IMR-90 (cell line): ENCODE measurements around the gene LRRC2. TPM values are rescaled to one million over a fixed set of nuclear protein-coding genes. Genes with fewer than 3 reads are reported as not detected.

Source experiments
- ATAC-seq: fragments of 200-7000 bp; cut with Tn5 transposase; 2 replicates; pipeline ENCODE4 v1.9.1; 2020; ENCODE audit warnings: low read depth, mild to moderate bottlenecking, moderate library complexity
- BruUV-seq: library from RNA; stranded (reverse); fragments of 400-500 nt; replicated peaks from 2 replicates; lab custom pipeline; 2021; lab: Mats Ljungman, UMichigan
- CTCF ChIA-PET: fragments of 300-600 bp; formaldehyde crosslinking; extraction: SDS; loops from one replicate; lab custom pipeline; 2021; ENCODE audit warnings: antibody characterized with exemption; lab: Yijun Ruan, JAX
- POLR2A ChIA-PET: fragments of 300-600 bp; sonication (Branson Sonifier 250); formaldehyde crosslinking; loops from one replicate; lab custom pipeline; 2022; ENCODE audit warnings: antibody characterized with exemption; ENCODE audit not compliant: unreplicated experiment; lab: Charles Lee
- DNase-seq: peaks from one replicate; pipeline ENCODE4 v3.0.0; 2013
- H2AFZ ChIP-seq: replicated peaks from 2 replicates; pipeline ENCODE3; 2013; ENCODE audit warnings: low read length, mild to moderate bottlenecking; ENCODE audit not compliant: poor library complexity
- H2AK5ac ChIP-seq: 2 replicates; pipeline ENCODE4 v1.6.1; 2013; ENCODE audit warnings: low read depth, low read length, inconsistent platforms
- H2AK9ac ChIP-seq: replicated peaks from 2 replicates; pipeline ENCODE3; 2013; ENCODE audit warnings: mild to moderate bottlenecking, low read depth, low read length, moderate library complexity; ENCODE audit not compliant: poor library complexity
- H2BK120ac ChIP-seq: 2 replicates; pipeline ENCODE4 v1.6.1; 2013; ENCODE audit warnings: low read depth, low read length, inconsistent platforms
- H2BK15ac ChIP-seq: 3 replicates; pipeline ENCODE4 v1.6.1; 2013; ENCODE audit warnings: low read depth, low read length, inconsistent platforms
- H2BK20ac ChIP-seq: 2 replicates; pipeline ENCODE4 v1.6.1; 2013; ENCODE audit warnings: low read depth, mild to moderate bottlenecking, inconsistent platforms, low read length, moderate library complexity
- H2BK5ac ChIP-seq: 2 replicates; pipeline ENCODE4 v1.6.1; 2013; ENCODE audit warnings: mild to moderate bottlenecking, low read depth, low read length, inconsistent platforms; ENCODE audit not compliant: poor library complexity, severe bottlenecking
- H3K14ac ChIP-seq: replicated peaks from 2 replicates; pipeline ENCODE4 v1.6.1; 2013; ENCODE audit warnings: low read depth, low read length, inconsistent platforms
- H3K18ac ChIP-seq: 2 replicates; pipeline ENCODE4 v1.6.1; 2013; ENCODE audit warnings: low read depth, low read length, control low read depth
- H3K23ac ChIP-seq: 2 replicates; pipeline ENCODE4 v1.6.1; 2013; ENCODE audit warnings: low read depth, low read length, inconsistent platforms
- H3K27ac ChIP-seq: 2 replicates; pipeline ENCODE4 v1.5.1; 2013; ENCODE audit warnings: mild to moderate bottlenecking, control low read depth, low read length; ENCODE audit not compliant: insufficient read depth
- H3K27me3 ChIP-seq: 2 replicates; pipeline ENCODE4 v1.6.1; 2013; ENCODE audit warnings: low read length; ENCODE audit not compliant: control insufficient read depth, insufficient read depth
- H3K36me3 ChIP-seq: 2 replicates; pipeline ENCODE4 v1.6.1; 2013; ENCODE audit warnings: low read length, mixed read lengths; ENCODE audit not compliant: control insufficient read depth, insufficient read depth
- H3K4ac ChIP-seq: 2 replicates; pipeline ENCODE4 v1.6.1; 2013; ENCODE audit warnings: low read depth, low read length, inconsistent platforms
- H3K4me1 ChIP-seq: 2 replicates; pipeline ENCODE4 v1.6.1; 2013; ENCODE audit warnings: low read length, mixed read lengths; ENCODE audit not compliant: control insufficient read depth, insufficient read depth
- H3K4me2 ChIP-seq: 2 replicates; pipeline ENCODE4 v1.6.1; 2013; ENCODE audit warnings: low read depth, mild to moderate bottlenecking, control low read depth, low read length, moderate library complexity
- H3K4me3 ChIP-seq: 2 replicates; pipeline ENCODE4 v1.5.1; 2013; ENCODE audit warnings: low read depth, mild to moderate bottlenecking, control low read depth, low read length, moderate library complexity; ENCODE audit not compliant: insufficient read depth
- H3K56ac ChIP-seq: 2 replicates; pipeline ENCODE4 v1.6.1; 2013; ENCODE audit warnings: low read length, inconsistent platforms; ENCODE audit not compliant: insufficient read depth; ENCODE audit errors: extremely low read depth
- H3K79me1 ChIP-seq, 2 experiments: 2 replicates each; pipeline ENCODE4 v1.6.1; 2013; ENCODE audit warnings: low read length in 2 of 2, inconsistent platforms in 1 of 2, low read depth in 1 of 2
- H3K9ac ChIP-seq: 2 replicates; pipeline ENCODE4 v1.6.1; 2013; ENCODE audit warnings: low read depth, low read length, control low read depth
- H3K9me1 ChIP-seq: 2 replicates; pipeline ENCODE4 v1.6.1; 2013; ENCODE audit warnings: low read length, inconsistent platforms; ENCODE audit not compliant: insufficient read depth
- H3K9me3 ChIP-seq: 2 replicates; pipeline ENCODE4 v1.6.1; 2013; ENCODE audit warnings: low read length; ENCODE audit not compliant: control insufficient read depth, insufficient read depth
- H4K20me1 ChIP-seq: 2 replicates; pipeline ENCODE4 v1.6.1; 2013; ENCODE audit warnings: low read length, inconsistent platforms; ENCODE audit not compliant: insufficient read depth
- H4K5ac ChIP-seq: 2 replicates; pipeline ENCODE4 v1.6.1; 2013; ENCODE audit warnings: mild to moderate bottlenecking, low read depth, low read length, control low read depth
- H4K8ac ChIP-seq, 2 experiments: 2 replicates each; pipeline ENCODE4 v1.6.1; 2013; ENCODE audit warnings: low read depth in 2 of 2, low read length in 2 of 2, control low read depth in 1 of 2, inconsistent platforms in 1 of 2
- H4K91ac ChIP-seq: 2 replicates; pipeline ENCODE4 v1.6.1; 2013; ENCODE audit warnings: low read depth, low read length, inconsistent platforms; ENCODE audit not compliant: insufficient read depth
- BHLHE40 ChIP-seq: fragments of 150-350 bp; IDR thresholded peaks from 2 replicates; pipeline ENCODE4 v1.6.1; 2016; ENCODE audit warnings: mild to moderate bottlenecking, low read depth, low read length
- CEBPB ChIP-seq: IDR thresholded peaks from 2 replicates; pipeline ENCODE4 v1.6.1; 2012; ENCODE audit warnings: low read depth, low read length, improper control_type of control experiment
- CHD1 ChIP-seq: IDR thresholded peaks from 2 replicates; pipeline ENCODE4 v1.6.1; 2012; ENCODE audit warnings: low read depth, low read length, improper control_type of control experiment
- CTCF ChIP-seq: conservative IDR thresholded peaks from 2 replicates; pipeline ENCODE4 v1.5.1; 2012; ENCODE audit warnings: mild to moderate bottlenecking, low read depth, low read length, improper control_type of control experiment
- ELK1 ChIP-seq: fragments of 150-350 bp; IDR thresholded peaks from 2 replicates; pipeline ENCODE4 v1.6.1; 2016; ENCODE audit warnings: low read depth, mild to moderate bottlenecking, low read length, moderate library complexity, borderline replicate concordance
- FOS ChIP-seq: fragments of 150-350 bp; IDR thresholded peaks from 2 replicates; pipeline ENCODE4 v1.6.1; 2016; ENCODE audit warnings: low read depth, low read length
- MAFK ChIP-seq: IDR thresholded peaks from 2 replicates; pipeline ENCODE4 v1.6.1; 2012; ENCODE audit warnings: low read depth, low read length, improper control_type of control experiment
- MAZ ChIP-seq: IDR thresholded peaks from 2 replicates; pipeline ENCODE4 v1.6.1; 2012; ENCODE audit warnings: low read depth, mild to moderate bottlenecking, low read length, improper control_type of control experiment, moderate library complexity, borderline replicate concordance
- MXI1 ChIP-seq: IDR thresholded peaks from 2 replicates; pipeline ENCODE4 v1.6.1; 2012; ENCODE audit warnings: low read depth, mild to moderate bottlenecking, low read length, moderate library complexity, borderline replicate concordance
- NFE2L2 ChIP-seq: fragments of 150-350 bp; IDR thresholded peaks from 2 replicates; pipeline ENCODE4 v1.6.1; 2016; ENCODE audit warnings: low read depth, mild to moderate bottlenecking, low read length
- POLR2A ChIP-seq: IDR thresholded peaks from 2 replicates; pipeline ENCODE4 v1.6.1; 2012; ENCODE audit warnings: mild to moderate bottlenecking, low read depth, low read length
- RAD21 ChIP-seq: IDR thresholded peaks from 2 replicates; pipeline ENCODE4 v1.6.1; 2012; ENCODE audit warnings: low read length, improper control_type of control experiment
- RCOR1 ChIP-seq: IDR thresholded peaks from 2 replicates; pipeline ENCODE4 v1.6.1; 2012; ENCODE audit warnings: mild to moderate bottlenecking, low read length, improper control_type of control experiment; ENCODE audit not compliant: insufficient replicate concordance
- RFX5 ChIP-seq: IDR thresholded peaks from 2 replicates; pipeline ENCODE4 v1.8.0; 2012; ENCODE audit warnings: low read depth, mild to moderate bottlenecking, low read length, moderate library complexity
- SMC3 ChIP-seq: fragments of 150-350 bp; IDR thresholded peaks from 2 replicates; pipeline ENCODE4 v1.6.1; 2016; ENCODE audit warnings: low read depth, mild to moderate bottlenecking, antibody characterized with exemption, low read length, moderate library complexity
- USF2 ChIP-seq: fragments of 150-350 bp; IDR thresholded peaks from 2 replicates; pipeline ENCODE4 v1.6.1; 2017; ENCODE audit warnings: mild to moderate bottlenecking, antibody characterized with exemption, low read length, low read depth
- WGBS, 2 experiments: methylation state at CpG; one replicate each; pipeline versions ENCODE4 v1.1.5 to v1.1.7; 2013; ENCODE audit warnings: missing lambda C conversion rate in 2 of 2; ENCODE audit not compliant: insufficient read length in 1 of 2; ENCODE audit errors: extremely low coverage in 2 of 2; 5-methylcytosine and 5-hydroxymethylcytosine counted together
- dilution Hi-C: fragments of 300-500 bp; cut with HindIII; formaldehyde crosslinking; loops from one replicate; pipeline ENCODE4 v1.14.3; 2018; ENCODE audit warnings: low sequenced_read_pairs; ENCODE audit not compliant: unreplicated experiment
- in situ Hi-C: fragments of 300-500 bp; cut with MboI; formaldehyde crosslinking; loops from 3 replicates; pipeline ENCODE4 v1.14.3; 2019; ENCODE audit warnings: low sequenced_read_pairs, inconsistent platforms, mixed read lengths
- intact Hi-C: fragments of 100-400 bp; cut with micrococcal nuclease; formaldehyde crosslinking; loops from 2 replicates; pipeline ENCODE4 v1.10.0; 2022
- polyA plus RNA-seq, 3 experiments: library from polyadenylated mRNA; depleted of rRNA; stranded (reverse); fragments of >200 nt; gene quantifications; 2 replicates each; pipeline ENCODE4 v1.2.3, GENCODE V29; 2012; ENCODE audit warnings: low replicate concordance in 1 of 3
- total RNA-seq: library from RNA; depleted of rRNA; stranded (reverse); fragments of >200 nt; gene quantifications from 2 replicates; pipeline ENCODE4 v1.2.3, GENCODE V29; 2012

Gene LRRC2
- total and polyA plus RNA-seq, 2 of the 4 experiments (the other 2 are of a cell fraction), result 2.9 to 4.1 TPM

- Histone ChIP-seq H2BK20ac (no peak overlapping the region), H4K5ac (no peak overlapping the region), H3K9me1 (no peaks in the 10 kb centered on the region), H2BK120ac (no peak overlapping the region), H4K91ac (no peak overlapping the region), H2BK15ac (no peak overlapping the region), H3K27ac (no peak overlapping the region), H3K27me3 (peaks cover 57% of the 10 kb centered on the region), H3K9me3 (peaks cover 12% of the 10 kb centered on the region), H4K8ac (no peak overlapping the region), H3K36me3 (no peaks in the 10 kb centered on the region), H4K20me1 (no peaks in the 10 kb centered on the region), H3K9ac (no peak overlapping the region), H3K4me2 (no peak overlapping the region), H3K4me1 (no peaks in the 10 kb centered on the region), H2AFZ (no peak overlapping the region), H2BK5ac (no peak overlapping the region), H2AK5ac (no peak overlapping the region), H3K79me1 (no peaks in the 10 kb centered on the region), H2AK9ac (no peak overlapping the region), H3K14ac (no peak overlapping the region), H3K4me3 (no peak overlapping the region), H3K4ac (no peak overlapping the region), H3K23ac (no peak overlapping the region), H3K56ac (no peak overlapping the region), H3K18ac (no peak overlapping the region)
- ATAC-seq (no peak), DNase-seq (no peak)
- in situ Hi-C loops, result no loop called here
- dilution Hi-C loops, result no loop called here
- intact Hi-C loops, result no loop called here
- CTCF ChIA-PET, result interaction anchor here (1.0 kb wide), 1 partner anchor 22 kb away, joined by 5 read pairs; no protein-coding TSS in a partner anchor
- whole genome bisulfite sequencing, 2 experiments, result 75% methylated on average over 1 of the region's 2 CpGs; no CpG with 5 or more reads in 1 of the 2 experiments
- POLR2A ChIA-PET, result no interaction called here
- BruUV-seq, result no TSS peak
- TF ChIP-seq ELK1, result no peak
- TF ChIP-seq CTCF, result no peak
- no peak for TF ChIP-seq MAZ
- no peak for TF ChIP-seq RFX5
- TF ChIP-seq FOS, result no peak
- TF ChIP-seq RAD21, result no peak
- no peak for TF ChIP-seq MXI1
- no peak for TF ChIP-seq SMC3
- TF ChIP-seq MAFK, result no peak
- no peak for TF ChIP-seq CHD1
- TF ChIP-seq POLR2A, result no peak
- TF ChIP-seq NFE2L2, result no peak
- no peak for TF ChIP-seq BHLHE40
- TF ChIP-seq USF2, result no peak
- no peak for TF ChIP-seq CEBPB
- TF ChIP-seq RCOR1, result no peak
These were observed 93.4 kb downstream of the LRRC2 start for GRCh38 chr3:46472736-46473135.
